B cell (primary cell): ENCODE results near the gene MOB1B. TPM values are rescaled to one million over a fixed set of nuclear protein-coding genes. Genes with fewer than 3 reads are reported as not detected.

Experiments
- ATAC-seq: fragments of 200-7000 bp; cut with Tn5 transposase; one replicate; pipeline ENCODE4 v1.10.0; 2021; ENCODE audit warnings: low read depth, mild to moderate bottlenecking, moderate number of reproducible peaks, moderate library complexity
- CTCF ChIA-PET: fragments of 350-600 bp; sonication (Branson Sonifier 250); formaldehyde crosslinking; loops from one replicate; lab custom pipeline; 2021; ENCODE audit warnings: antibody characterized with exemption, inconsistent platforms; lab: Charles Lee
- POLR2A ChIA-PET: fragments of 350-600 bp; sonication (Branson Sonifier 250); formaldehyde crosslinking; loops from one replicate; lab custom pipeline; 2021; ENCODE audit warnings: antibody characterized with exemption; lab: Charles Lee
- DNase-seq: peaks from one replicate; pipeline ENCODE4 v3.0.0; 2013
- H2AFZ ChIP-seq: 2 replicates; pipeline ENCODE4 v1.6.1; 2012; ENCODE audit warnings: mild to moderate bottlenecking, low read depth, low read length; ENCODE audit not compliant: insufficient read depth, poor library complexity, severe bottlenecking
- H3K27ac ChIP-seq, 2 donors: 1 replicate in 1 of 2; 2 replicates in 1 of 2; pipeline ENCODE4 v1.5.1; 2012 to 2013; ENCODE audit warnings: low read length in 2 of 2, mild to moderate bottlenecking in 2 of 2, moderate library complexity in 1 of 2
- H3K27me3 ChIP-seq, 4 experiments: fragments of 200-600 bp in 1 of 4; sonication (generic) in 1 of 4; replicated peaks in 1 of 4; 1 replicate in 2 of 4; 2 replicates in 2 of 4; pipeline versions ENCODE4 v1.6.1 to v1.7.0; 2013 to 2016; ENCODE audit warnings: low read length in 3 of 4, mild to moderate bottlenecking in 2 of 4, mixed read lengths in 1 of 4, moderate library complexity in 1 of 4; ENCODE audit not compliant: insufficient read depth in 4 of 4, control insufficient read depth in 3 of 4; ENCODE audit errors: control extremely low read depth in 1 of 4
- H3K36me3 ChIP-seq, 2 experiments: replicated peaks in 1 of 2; 1 replicate in 1 of 2; 2 replicates in 1 of 2; pipeline versions ENCODE4 v1.6.1 to v1.7.1; 2013; ENCODE audit warnings: low read length in 1 of 2; ENCODE audit not compliant: insufficient read depth in 2 of 2, control insufficient read depth in 1 of 2; ENCODE audit errors: control extremely low read depth in 1 of 2, extremely low read depth in 1 of 2
- H3K4me1 ChIP-seq, 2 donors: fragments of 200-600 bp in 1 of 2; sonication (generic) in 1 of 2; 1 replicate in 1 of 2; 2 replicates in 1 of 2; pipeline versions ENCODE4 v1.5.1 to v1.6.1; 2013 to 2017; ENCODE audit warnings: low read length in 2 of 2; ENCODE audit not compliant: control insufficient read depth in 2 of 2, insufficient read depth in 2 of 2
- H3K4me2 ChIP-seq: replicated peaks from 2 replicates; pipeline ENCODE3; 2012; ENCODE audit warnings: mild to moderate bottlenecking, low read depth, low read length; ENCODE audit not compliant: poor library complexity, severe bottlenecking
- H3K4me3 ChIP-seq, 5 experiments: fragments of 200-600 bp in 1 of 5; sonication (generic) in 1 of 5; 1 replicate in 3 of 5; 2 replicates in 2 of 5; pipeline versions ENCODE4 v1.5.1 to v1.7.0; 2011 to 2016; ENCODE audit warnings: low read length in 4 of 5, mild to moderate bottlenecking in 4 of 5, low read depth in 2 of 5, control low read depth in 1 of 5, moderate library complexity in 1 of 5; ENCODE audit not compliant: insufficient read depth in 1 of 5; ENCODE audit errors: control extremely low read depth in 1 of 5, extremely low read depth in 1 of 5
- H3K79me2 ChIP-seq: fragments of 200-600 bp; sonication (generic); one replicate; pipeline ENCODE4 v1.6.0; 2016; ENCODE audit warnings: low read length; ENCODE audit not compliant: control insufficient read depth, insufficient read depth
- H3K9ac ChIP-seq: fragments of 200-600 bp; sonication (generic); 2 replicates; pipeline ENCODE4 v1.6.1; 2017; ENCODE audit warnings: mild to moderate bottlenecking, low read length, moderate library complexity
- H3K9me3 ChIP-seq, 3 donors: one replicate each; pipeline versions ENCODE4 v1.6.1 to v1.7.1; 2013; ENCODE audit warnings: low read length in 2 of 3; ENCODE audit not compliant: control insufficient read depth in 2 of 3, insufficient read depth in 1 of 3; ENCODE audit errors: control extremely low read depth in 1 of 3
- H4K20me1 ChIP-seq: 2 replicates; pipeline ENCODE4 v1.6.0; 2012; ENCODE audit warnings: mild to moderate bottlenecking, low read length; ENCODE audit not compliant: insufficient read depth, control insufficient read depth, poor library complexity, severe bottlenecking
- H3K27ac Mint-ChIP-seq: one replicate; pipeline ENCODE4 v1.8.0; 2021; ENCODE audit warnings: mixed read lengths
- H3K27me3 Mint-ChIP-seq: one replicate; pipeline ENCODE4 v1.8.0; 2021; ENCODE audit warnings: mixed read lengths
- H3K4me1 Mint-ChIP-seq: one replicate; pipeline ENCODE4 v1.8.0; 2021; ENCODE audit warnings: mixed read lengths
- H3K4me3 Mint-ChIP-seq: one replicate; pipeline ENCODE4 v1.8.0; 2021; ENCODE audit warnings: mixed read lengths
- H3K9me3 Mint-ChIP-seq: one replicate; pipeline ENCODE4 v1.8.0; 2022; ENCODE audit warnings: mixed read lengths; ENCODE audit not compliant: insufficient read depth
- CTCF ChIP-seq: fragments of 200-600 bp; IDR thresholded peaks from one replicate; pipeline ENCODE4 v1.8.0; 2022; ENCODE audit warnings: antibody characterized with exemption, mild to moderate bottlenecking
- EZH2 ChIP-seq: IDR thresholded peaks from 2 replicates; pipeline ENCODE4 v1.6.1; 2012; ENCODE audit warnings: borderline replicate concordance, low read depth, mild to moderate bottlenecking, moderate library complexity, low read length; ENCODE audit not compliant: insufficient read depth, poor library complexity, severe bottlenecking
- WGBS: methylation state at CpG from one replicate; pipeline ENCODE4 v1.1.5; 2013; ENCODE audit warnings: missing lambda C conversion rate; ENCODE audit not compliant: insufficient coverage; 5-methylcytosine and 5-hydroxymethylcytosine counted together
- intact Hi-C: fragments of 100-400 bp; cut with micrococcal nuclease; formaldehyde crosslinking; loops from one replicate; pipeline ENCODE4 v1.10.0; 2022
- polyA plus RNA-seq: library from polyadenylated mRNA; depleted of rRNA; stranded (reverse); fragments of >200 nt; gene quantifications from 2 replicates; pipeline ENCODE4 v1.2.3, GENCODE V29; 2012
- total RNA-seq, 2 donors: library from RNA; stranded (reverse); fragments of 120-200 nt in 1 of 2; gene quantifications; 1 replicate in 1 of 2; 2 replicates in 1 of 2; pipeline versions ENCODE4 v1.2.3 to v1.2.4, GENCODE V29; 2013 to 2022

The MOB1B gene
- total and polyA plus RNA-seq, 2 donors (not counting 1 experiment from before 2014, with no cell fraction given), result 2.3 to 30.4 TPM

- Histone ChIP-seq H3K27ac (no peak overlapping the region), H3K4me1 (peaks cover 12 to 13% of the 10 kb centered on the region in 2 donors), H3K9ac (no peak overlapping the region), H2AFZ (no peak overlapping the region), H3K9me3 (no peaks in the 10 kb centered on the region), H3K27me3 (no peaks in the 10 kb centered on the region), H3K79me2 (peaks cover 4% of the 10 kb centered on the region), H3K4me3 (no peak overlapping the region), H4K20me1 (no peaks in the 10 kb centered on the region), H3K36me3 (no peaks in the 10 kb centered on the region), H3K4me2 (no peak overlapping the region)
- WGBS, result 100% methylated on average over 1 of the region's 3 CpGs
- CTCF ChIA-PET, result interaction anchor here (0.9 kb wide), 1 partner anchor 225 kb away, joined by 3 read pairs; no protein-coding TSS in a partner anchor
- ATAC-seq, result no peak
- TF ChIP-seq EZH2 (no peak), CTCF (no peak)
- POLR2A ChIA-PET, result no interaction called here
- Mint-ChIP-seq H3K27ac (no peak overlapping the region), H3K9me3 (no peaks in the 10 kb centered on the region), H3K4me3 (no peak overlapping the region), H3K27me3 (no peaks in the 10 kb centered on the region), H3K4me1 (peaks cover 17% of the 10 kb centered on the region)
- no peak for DNase-seq
- intact Hi-C loops, result no loop called here
These were observed 74.1 kb downstream of the MOB1B start for GRCh38 chr4:70976252-70976651.

- Mint-ChIP-seq H3K27ac (peak overlapping the region; percentile 34), H3K9me3 (no peaks in the 10 kb centered on the region), H3K27me3 (no peaks in the 10 kb centered on the region), H3K4me1 (peaks cover 17% of the 10 kb centered on the region), H3K4me3 (peak overlapping the region; percentile 21)
- Histone ChIP-seq H4K20me1 (no peaks in the 10 kb centered on the region), H2AFZ (peak overlapping the region; percentile 55), H3K9ac (no peak overlapping the region), H3K4me3 (no peak overlapping the region), H3K27ac (peak overlapping the region in 1 of 2 donors; percentile 55), H3K9me3 (no peaks in the 10 kb centered on the region), H3K79me2 (no peaks in the 10 kb centered on the region), H3K36me3 (no peaks in the 10 kb centered on the region), H3K27me3 (no peaks in the 10 kb centered on the region), H3K4me1 (peaks cover 12 to 13% of the 10 kb centered on the region in 2 donors), H3K4me2 (peak overlapping the region; percentile 35)
- DNase-seq (peak; percentile 53), ATAC-seq (peak; percentile 47)
- WGBS, result no CpG with 5 or more reads among the region's 1 CpG
- ChIA-PET CTCF (no interaction called here), POLR2A (no interaction called here)
- intact Hi-C loops, result loop anchor here (2.0 kb wide), 1 partner anchor 13 kb away; the partner anchor contains the start of gene DCK
- no peak for TF ChIP-seq EZH2
- no peak for TF ChIP-seq CTCF
These were observed 77.4 kb downstream of the MOB1B start for GRCh38 chr4:70979445-70980008.
